CD4-positive, alpha-beta T cell treated with Interleukin-21 for 1 hour (primary cell): ENCODE data around the gene RHOH.

ENCODE experiments used
- DNase-seq: peaks from one replicate; pipeline ENCODE4 v3.0.0-alpha.2; 2020

Gene RHOH

GRCh38 chr4:40240040-40240653 lies 43.3 kb downstream of the RHOH start:
- no peak for DNase-seq

GRCh38 chr4:40241026-40241425 lies 44.2 kb downstream of the RHOH start:
- no peak for DNase-seq

DNA sequence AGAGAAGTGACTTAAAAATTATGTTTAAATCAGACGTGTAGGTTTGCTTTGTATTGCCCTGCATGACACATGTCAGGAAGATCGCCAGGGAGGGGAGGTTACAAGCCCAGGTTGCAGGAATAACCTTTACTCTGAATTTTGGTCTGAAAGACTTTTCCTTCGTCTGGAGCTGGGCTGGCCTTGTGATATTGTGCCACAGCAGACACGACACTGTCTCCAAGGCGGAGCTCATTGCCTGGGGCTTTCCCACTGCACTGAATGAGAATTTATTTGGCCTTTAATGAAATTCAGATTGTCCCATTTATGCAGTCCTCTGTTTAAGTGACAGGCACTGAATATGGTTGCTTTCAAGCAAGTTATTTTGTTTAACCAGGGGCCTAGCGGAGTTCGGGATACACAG lies 45.1 kb downstream of the RHOH start:
- peak; percentile 57 for DNase-seq

DNA sequence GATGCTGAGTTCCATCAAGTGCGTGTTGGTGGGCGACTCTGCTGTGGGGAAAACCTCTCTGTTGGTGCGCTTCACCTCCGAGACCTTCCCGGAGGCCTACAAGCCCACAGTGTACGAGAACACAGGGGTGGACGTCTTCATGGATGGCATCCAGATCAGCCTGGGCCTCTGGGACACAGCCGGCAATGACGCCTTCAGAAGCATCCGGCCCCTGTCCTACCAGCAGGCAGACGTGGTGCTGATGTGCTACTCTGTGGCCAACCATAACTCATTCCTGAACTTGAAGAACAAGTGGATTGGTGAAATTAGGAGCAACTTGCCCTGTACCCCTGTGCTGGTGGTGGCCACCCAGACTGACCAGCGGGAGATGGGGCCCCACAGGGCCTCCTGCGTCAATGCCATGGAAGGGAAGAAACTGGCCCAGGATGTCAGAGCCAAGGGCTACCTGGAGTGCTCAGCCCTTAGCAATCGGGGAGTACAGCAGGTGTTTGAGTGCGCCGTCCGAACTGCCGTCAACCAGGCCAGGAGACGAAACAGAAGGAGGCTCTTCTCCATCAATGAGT lies 46.6 kb downstream of the RHOH start:
- no peak for DNase-seq

- DNase-seq = no peak
Measured at GRCh38 chr4:40244606-40245005, 47.8 kb downstream of the RHOH start.

GRCh38 chr4:40245550-40245949 lies 48.7 kb downstream of the RHOH start:
- no peak for DNase-seq

GRCh38 chr4:40246011-40246900 lies 49.4 kb downstream of the RHOH start:
- no peak for DNase-seq

DNA sequence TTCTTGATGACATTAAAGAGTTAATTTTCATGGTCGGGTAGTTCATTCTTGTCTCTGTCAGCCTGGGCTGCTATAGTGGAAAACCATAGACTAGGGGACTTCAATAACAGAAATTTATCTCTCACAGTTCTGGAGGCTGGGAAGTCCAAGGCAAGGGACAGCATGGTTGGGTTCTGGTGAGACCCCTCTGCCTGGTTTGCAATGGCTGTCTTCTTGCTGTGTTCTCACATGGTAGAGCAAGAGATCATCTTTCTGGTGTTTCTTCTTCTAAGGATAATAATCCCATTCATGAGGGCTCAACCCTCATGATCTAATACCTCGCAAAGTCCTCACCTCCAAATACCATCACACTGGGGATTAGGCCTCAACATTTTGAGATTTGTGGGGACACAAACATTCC lies 50.1 kb downstream of the RHOH start:
- no peak for DNase-seq

- peak; percentile 76 for DNase-seq
Measured at GRCh38 chr4:40247350-40247749, 50.5 kb downstream of the RHOH start.

GRCh38 chr4:40251366-40251765 lies 54.5 kb downstream of the RHOH start:
- DNase-seq = no peak

DNA sequence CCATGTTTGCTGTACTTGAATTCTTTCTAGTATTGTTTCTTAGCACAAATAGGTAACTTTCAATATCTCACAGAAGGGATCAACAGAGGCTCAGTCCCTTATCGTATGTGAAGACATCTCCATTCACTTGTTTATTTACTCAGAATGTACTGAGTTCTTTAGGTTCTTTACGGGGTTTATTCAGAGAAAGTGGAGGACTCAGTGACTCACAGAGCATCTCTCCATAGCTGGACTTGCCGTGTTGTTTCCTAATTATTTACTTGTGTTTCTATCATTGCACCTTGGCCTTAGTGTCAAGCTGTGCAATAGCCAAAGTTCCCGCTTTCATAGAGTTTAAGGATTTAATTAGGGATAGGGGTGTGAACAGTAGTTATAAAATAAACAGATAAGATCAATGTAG lies 57.1 kb downstream of the RHOH start:
- no peak for DNase-seq

GRCh38 chr4:40254608-40255392 lies 58.0 kb downstream of the RHOH start:
- no peak for DNase-seq

DNA sequence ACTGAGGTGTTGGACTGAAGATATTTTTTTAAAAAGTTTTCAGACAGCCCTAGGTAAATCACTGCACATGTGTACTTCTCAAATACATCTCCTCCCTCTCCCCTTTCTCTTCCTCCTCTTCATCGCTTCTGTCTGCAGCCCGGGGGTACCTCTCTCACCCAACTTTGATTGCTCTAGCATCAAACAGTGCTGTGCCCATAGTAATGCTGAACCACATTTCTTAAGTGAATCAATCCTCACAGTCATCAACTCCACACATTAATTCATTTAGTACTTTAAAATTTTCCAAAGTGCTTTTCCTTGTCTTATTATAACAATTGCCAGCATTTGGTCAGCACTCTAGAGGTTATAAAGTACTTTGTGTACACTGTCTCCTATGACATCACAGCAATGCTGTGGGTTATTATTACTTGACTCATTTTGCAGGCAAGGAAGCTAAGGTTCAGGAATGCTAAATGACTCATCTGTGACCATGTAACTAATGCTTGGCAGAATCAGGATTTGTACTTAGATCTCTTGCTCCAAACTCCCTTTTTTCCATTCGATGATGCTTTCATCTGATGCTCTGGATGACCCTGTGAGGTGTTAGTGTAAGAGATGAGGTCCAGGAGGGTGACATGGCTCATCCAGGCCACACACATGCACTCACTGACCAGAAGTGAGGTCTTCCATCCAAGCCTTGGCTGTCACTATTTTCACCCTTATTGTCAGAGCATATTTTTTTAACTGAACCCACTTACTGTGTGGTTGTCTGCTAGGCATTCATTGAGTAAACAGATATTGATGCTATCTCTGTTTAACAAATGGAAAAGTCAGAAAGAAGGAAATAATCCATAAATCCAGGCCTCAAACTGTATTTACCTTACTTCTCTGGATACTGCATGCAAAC lies 58.8 kb downstream of the RHOH start:
- DNase-seq = no peak

- DNase-seq = no peak
Measured at GRCh38 chr4:40256329-40256728, 59.5 kb downstream of the RHOH start.

GRCh38 chr4:40256817-40257216 lies 60.0 kb downstream of the RHOH start:
- no peak for DNase-seq

DNA sequence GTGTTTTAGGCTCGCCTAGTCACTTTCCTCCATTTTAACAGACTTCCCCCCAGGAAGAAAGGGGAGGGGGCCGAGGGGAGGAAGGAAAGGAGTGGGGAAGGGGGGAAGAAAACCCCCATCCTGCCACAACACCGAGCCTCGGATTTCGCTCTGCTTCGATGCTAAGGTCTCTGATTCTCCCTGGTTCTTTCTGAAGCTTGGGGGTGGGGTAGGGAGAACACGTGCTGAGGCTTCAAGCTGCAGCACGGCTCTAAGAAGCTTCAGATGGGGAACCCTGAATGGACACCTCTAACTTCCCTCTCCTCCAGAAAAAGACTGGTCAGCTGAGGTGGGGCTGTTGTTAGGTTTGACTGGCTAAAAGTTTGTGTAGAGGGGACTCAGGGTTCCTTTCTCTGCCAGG lies 61.8 kb downstream of the RHOH start:
- DNase-seq = no peak

DNA sequence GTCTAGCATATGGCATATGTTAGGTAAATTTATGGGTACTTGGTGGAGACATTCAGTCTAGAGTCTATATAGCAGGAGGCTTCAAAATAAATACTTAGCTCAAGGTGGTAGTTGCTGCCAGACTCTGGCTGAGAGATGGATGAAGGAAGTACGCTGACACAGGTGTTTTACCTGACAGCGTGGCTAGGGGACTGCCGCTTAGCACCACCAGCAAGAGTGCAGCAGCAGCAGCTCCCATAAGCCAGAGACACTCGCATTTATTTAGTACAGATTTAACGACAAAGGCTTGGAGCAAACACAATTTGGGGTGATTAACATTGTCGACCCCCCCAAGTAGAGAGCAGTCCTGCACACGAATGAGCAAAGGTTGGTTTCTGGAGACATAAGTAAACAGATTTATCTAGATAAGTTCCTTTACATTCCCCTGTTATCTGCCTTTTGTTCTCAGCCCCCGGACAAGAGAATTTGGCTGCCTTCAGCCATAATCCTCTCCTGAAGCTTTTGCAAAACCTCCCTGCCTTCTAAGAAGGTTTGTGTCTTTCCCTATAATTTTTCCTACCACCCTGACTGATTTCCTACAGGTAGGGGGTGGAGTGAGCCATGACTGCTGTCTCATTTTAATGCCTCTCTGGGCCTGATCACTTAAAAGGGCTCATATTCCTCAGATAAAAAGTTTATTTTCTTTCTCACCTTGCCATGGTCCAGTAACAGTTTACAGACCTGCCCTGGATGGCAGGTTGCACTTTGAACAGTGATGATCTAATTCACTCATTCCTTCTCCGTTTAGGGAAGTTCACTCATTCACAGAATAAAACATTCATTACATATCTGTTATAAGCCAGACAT lies 64.6 kb downstream of the RHOH start:
- DNase-seq = no peak

GRCh38 chr4:40262077-40262528 lies 65.3 kb downstream of the RHOH start:
- DNase-seq = no peak

GRCh38 chr4:40262861-40263260 lies 66.0 kb downstream of the RHOH start:
- DNase-seq = no peak

DNA sequence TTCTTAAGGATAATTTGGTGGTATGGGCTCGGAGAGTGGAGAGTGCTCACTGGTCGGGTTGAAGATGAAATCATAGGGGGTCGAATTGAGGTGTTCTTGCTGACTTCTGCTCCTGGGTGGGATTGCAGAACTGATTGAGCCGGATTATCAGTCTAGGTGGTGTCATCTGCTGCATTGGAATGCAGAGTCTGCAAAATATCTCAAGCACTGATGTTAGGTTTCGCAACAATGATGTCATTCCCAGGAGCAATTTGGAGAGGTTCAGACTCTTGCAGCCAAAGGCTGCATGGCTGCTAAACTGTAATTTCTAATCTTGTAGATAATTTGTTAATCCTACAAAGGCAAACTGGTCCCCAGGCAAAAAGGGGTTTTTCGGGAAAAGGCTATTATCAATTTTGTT lies 67.7 kb downstream of the RHOH start:
- no peak for DNase-seq
